OCI-LY1 (cell line): ENCODE results near the gene TTYH3.

ENCODE experiments used
- H2AFZ ChIP-seq: fragments of 200-600 bp; sonication (generic), shearing (Covaris generic); 2 replicates; pipeline ENCODE4 v1.6.0; 2014; ENCODE audit warnings: antibody characterized with exemption, mild to moderate bottlenecking, low read length
- H3F3A ChIP-seq: fragments of 200-600 bp; sonication (generic), shearing (Covaris generic); 2 replicates; pipeline ENCODE4 v1.6.0; 2014; ENCODE audit warnings: mild to moderate bottlenecking, antibody characterized with exemption, low read length, moderate library complexity; ENCODE audit not compliant: insufficient read depth
- H3K27ac ChIP-seq: fragments of 200-600 bp; sonication (generic); 2 replicates; pipeline ENCODE4 v1.5.1; 2014; ENCODE audit warnings: low read length, mixed run types, mild to moderate bottlenecking, low read depth; ENCODE audit not compliant: poor library complexity, severe bottlenecking
- H3K27me3 ChIP-seq: fragments of 200-600 bp; sonication (generic); 2 replicates; pipeline ENCODE4 v1.6.0; 2014; ENCODE audit warnings: antibody characterized with exemption, mild to moderate bottlenecking, low read length, moderate library complexity; ENCODE audit not compliant: insufficient read depth
- H3K36me3 ChIP-seq: fragments of 200-600 bp; sonication (generic); 2 replicates; pipeline ENCODE4 v1.6.1; 2014; ENCODE audit warnings: mild to moderate bottlenecking, antibody characterized with exemption, low read length, moderate library complexity, mixed read lengths; ENCODE audit not compliant: insufficient read depth
- H3K4me1 ChIP-seq: fragments of 200-600 bp; sonication (generic); 2 replicates; pipeline ENCODE4 v1.5.1; 2014; ENCODE audit warnings: mild to moderate bottlenecking, low read length, moderate library complexity; ENCODE audit not compliant: insufficient read depth, severe bottlenecking
- H3K4me2 ChIP-seq: fragments of 200-600 bp; sonication (generic), shearing (Covaris generic); 2 replicates; pipeline ENCODE4 v1.6.1; 2014; ENCODE audit warnings: low read length
- H3K4me3 ChIP-seq: fragments of 200-600 bp; sonication (generic); 2 replicates; pipeline ENCODE4 v1.5.1; 2014; ENCODE audit warnings: low read length, low read depth, mild to moderate bottlenecking, mixed read lengths; ENCODE audit not compliant: poor library complexity, severe bottlenecking
- H3K79me2 ChIP-seq: fragments of 200-600 bp; shearing (Covaris generic); 2 replicates; pipeline ENCODE4 v1.6.1; 2016; ENCODE audit warnings: mixed run types, low read length, mixed read lengths; ENCODE audit not compliant: insufficient read depth
- H3K9ac ChIP-seq: fragments of 200-600 bp; sonication (generic), shearing (Covaris generic); 2 replicates; pipeline ENCODE4 v1.6.1; 2014; ENCODE audit warnings: mild to moderate bottlenecking, low read length, mixed read lengths
- H3K9me2 ChIP-seq: fragments of 200-600 bp; sonication (generic), shearing (Covaris generic); 2 replicates; pipeline ENCODE4 v1.6.1; 2014; ENCODE audit warnings: low read depth, mild to moderate bottlenecking, low read length, mixed read lengths
- H3K9me3 ChIP-seq: fragments of 200-600 bp; shearing (Covaris generic); 2 replicates; pipeline ENCODE4 v1.6.1; 2014; ENCODE audit warnings: low read length, mixed read lengths
- H4K20me1 ChIP-seq: fragments of 200-600 bp; sonication (generic), shearing (Covaris generic); 2 replicates; pipeline ENCODE4 v1.6.0; 2016; ENCODE audit warnings: mild to moderate bottlenecking, low read length; ENCODE audit not compliant: insufficient read depth
- CTCF ChIP-seq: fragments of 200-600 bp; sonication (generic), shearing (Covaris generic); IDR thresholded peaks from 2 replicates; pipeline ENCODE4 v1.5.1; 2017; ENCODE audit warnings: mild to moderate bottlenecking, antibody characterized with exemption, low read length, moderate library complexity, mixed read lengths
- EZH2 ChIP-seq: fragments of 200-600 bp; sonication (generic), shearing (Covaris generic); IDR thresholded peaks from 2 replicates; pipeline ENCODE4 v1.8.0; 2017; ENCODE audit warnings: borderline replicate concordance, mixed run types, mild to moderate bottlenecking, antibody characterized with exemption, low read length, moderate library complexity, mixed read lengths

The TTYH3 gene

GRCh38 chr7:2621061-2621828, 10.5 kb upstream of the TTYH3 start:
- Histone ChIP-seq H3K27me3 (no peaks in the 10 kb centered on the region; the same call in 1 of the 2 replicates), H3K9me2 (no peaks in the 10 kb centered on the region), H3K9me3 (no peaks in the 10 kb centered on the region), H4K20me1 (no peaks in the 10 kb centered on the region), H3K4me3 (no peak overlapping the region), H3K27ac (no peak overlapping the region), H3K4me1 (no peaks in the 10 kb centered on the region), H3K36me3 (no peaks in the 10 kb centered on the region), H3K79me2 (no peaks in the 10 kb centered on the region), H2AFZ (no peak overlapping the region), H3K4me2 (no peak overlapping the region), H3F3A (no peaks in the 10 kb centered on the region), H3K9ac (no peak overlapping the region)
- TF ChIP-seq CTCF, result no peak
- no peak for TF ChIP-seq EZH2

- Histone ChIP-seq H3K9me2 (no peaks in the 10 kb centered on the region), H3K27ac (no peak overlapping the region), H3K27me3 (peaks cover 5% of the 10 kb centered on the region; the same call in 1 of the 2 replicates), H3K4me3 (no peak overlapping the region), H4K20me1 (no peaks in the 10 kb centered on the region), H3K9ac (no peak overlapping the region), H3F3A (no peaks in the 10 kb centered on the region), H3K4me1 (no peaks in the 10 kb centered on the region), H2AFZ (no peak overlapping the region), H3K79me2 (no peaks in the 10 kb centered on the region), H3K9me3 (no peaks in the 10 kb centered on the region), H3K36me3 (no peaks in the 10 kb centered on the region), H3K4me2 (no peak overlapping the region)
- TF ChIP-seq CTCF (no peak), EZH2 (no peak)
These were observed 9.7 kb upstream of the TTYH3 start for GRCh38 chr7:2621948-2622640.

- H3F3A ChIP-seq, result no peaks in the 10 kb centered on the region
- no peak overlapping the region for H3K4me2 ChIP-seq
- no peaks in the 10 kb centered on the region for H3K79me2 ChIP-seq
- H3K4me3 ChIP-seq, result no peak overlapping the region
- no peaks in the 10 kb centered on the region for H3K9me2 ChIP-seq
- no peaks in the 10 kb centered on the region for H4K20me1 ChIP-seq
- H3K4me1 ChIP-seq, result no peaks in the 10 kb centered on the region
- peaks cover 6% of the 10 kb centered on the region; the same call in 1 of the 2 replicates for H3K27me3 ChIP-seq
- TF ChIP-seq EZH2 (no peak), CTCF (no peak)
- no peak overlapping the region for H2AFZ ChIP-seq
- H3K9me3 ChIP-seq, result no peaks in the 10 kb centered on the region
- no peak overlapping the region for H3K27ac ChIP-seq
- H3K36me3 ChIP-seq, result no peaks in the 10 kb centered on the region
- H3K9ac ChIP-seq, result no peak overlapping the region
These were observed 8.7 kb upstream of the TTYH3 start for GRCh38 chr7:2622869-2623697.
